ENCODE data around the gene ZNF426. TPM values are rescaled to one million over a fixed set of nuclear protein-coding genes. Genes with fewer than 3 reads are reported as not detected.

The ZNF426 gene
- total and polyA plus RNA-seq, 2 of the 13 experiments (the other 11 are each of a cell fraction or from before 2014, with no cell fraction given): 3.8 to 14.9 TPM

GRCh38 chr19:9584073-9584833 is 45.8 kb upstream of the ZNF426 start, which contains the start of gene ZNF121 (continued):
- TF ChIP-seq UBTF (CRISPR knock-in tag; IDR thresholded peaks at IDR 0.05): peak; percentile 59
- TF ChIP-seq TSC22D2 (CRISPR knock-in tag; IDR thresholded peaks at IDR 0.05; ENCODE audit: borderline replicate concordance): no peak
- peak; percentile 39; the same call in 1 of the 2 replicates for TF ChIP-seq E2F2 (CRISPR knock-in tag; IDR thresholded peaks at IDR 0.05; ENCODE audit: borderline replicate concordance)
- TF ChIP-seq ZBTB26 (CRISPR knock-in tag; IDR thresholded peaks at IDR 0.05; ENCODE audit: borderline replicate concordance): peak; percentile 30; the same call in 1 of the 2 replicates
- no peak for TF ChIP-seq SKI (IDR thresholded peaks at IDR 0.05; ENCODE audit: partially characterized antibody)
- TF ChIP-seq MTF1 (CRISPR knock-in tag; IDR thresholded peaks at IDR 0.05): no peak
- TF ChIP-seq FOXC1 (CRISPR knock-in tag; IDR thresholded peaks at IDR 0.05; ENCODE audit: borderline replicate concordance): no peak
- TF ChIP-seq RFXANK (CRISPR knock-in tag; IDR thresholded peaks at IDR 0.05): no peak
- peak; percentile 96 for TF ChIP-seq SALL2 (CRISPR knock-in tag; IDR thresholded peaks at IDR 0.05)
- no peak for TF ChIP-seq NFYC (CRISPR knock-in tag; IDR thresholded peaks at IDR 0.05)
- TF ChIP-seq MBD4 (IDR thresholded peaks at IDR 0.05; ENCODE audit: borderline replicate concordance, low read length): no peak
- TF ChIP-seq ZNF430 (CRISPR knock-in tag; IDR thresholded peaks at IDR 0.05): peak; percentile 75; the same call in 1 of the 2 replicates
- peak; percentile 69; the same call in 1 of the 2 replicates for TF ChIP-seq TBX2 (CRISPR knock-in tag; IDR thresholded peaks at IDR 0.05; ENCODE audit: borderline replicate concordance)
- TF ChIP-seq ZNF616 (CRISPR knock-in tag; IDR thresholded peaks at IDR 0.05; ENCODE audit: low read depth): peak; percentile 76; the same call in 1 of the 2 replicates
- TF ChIP-seq MATR3 (CRISPR knock-in tag; IDR thresholded peaks at IDR 0.05): no peak
- TF ChIP-seq SOX6 (IDR thresholded peaks at IDR 0.05): no peak
- peak; percentile 58; the same call in 1 of the 2 replicates for TF ChIP-seq SOX6 (CRISPR knock-in tag; IDR thresholded peaks at IDR 0.05)
- TF ChIP-seq ZSCAN20 (CRISPR knock-in tag; IDR thresholded peaks at IDR 0.05; ENCODE audit: borderline replicate concordance): 0 out of 2 replicates have a peak, but pooled peaks have one; percentile 84
- peak; percentile 90 for TF ChIP-seq CREB3 (CRISPR knock-in tag; IDR thresholded peaks at IDR 0.05)
- TF ChIP-seq REL (CRISPR knock-in tag; conservative IDR thresholded peaks at IDR 0.05): no peak
- TF ChIP-seq PHF20 (CRISPR knock-in tag; IDR thresholded peaks at IDR 0.05): peak; percentile 84
- no peak for TF ChIP-seq KLF13 (CRISPR knock-in tag; IDR thresholded peaks at IDR 0.05)
- TF ChIP-seq SRSF4 (IDR thresholded peaks at IDR 0.05; ENCODE audit: low read depth, low read length, poor library complexity, severe bottlenecking): no peak
- no peak for TF ChIP-seq ZNF335 (CRISPR knock-in tag; IDR thresholded peaks at IDR 0.05)
